Eye (tissue), 1 donor: ENCODE results near the gene RPS6KA4.
A peak's percentile ranks its signal among the peaks of the same experiment; 100 is the strongest.
"Not testable (repeated sequence)": the region's sequence is repeated elsewhere in the genome, so short reads cannot be mapped to it uniquely, and the experiment has no call there.

ENCODE experiments used
- DNase-seq: peaks from one replicate; pipeline ENCODE4 v3.0.0-alpha.2; 2015

RPS6KA4 gene

DNA sequence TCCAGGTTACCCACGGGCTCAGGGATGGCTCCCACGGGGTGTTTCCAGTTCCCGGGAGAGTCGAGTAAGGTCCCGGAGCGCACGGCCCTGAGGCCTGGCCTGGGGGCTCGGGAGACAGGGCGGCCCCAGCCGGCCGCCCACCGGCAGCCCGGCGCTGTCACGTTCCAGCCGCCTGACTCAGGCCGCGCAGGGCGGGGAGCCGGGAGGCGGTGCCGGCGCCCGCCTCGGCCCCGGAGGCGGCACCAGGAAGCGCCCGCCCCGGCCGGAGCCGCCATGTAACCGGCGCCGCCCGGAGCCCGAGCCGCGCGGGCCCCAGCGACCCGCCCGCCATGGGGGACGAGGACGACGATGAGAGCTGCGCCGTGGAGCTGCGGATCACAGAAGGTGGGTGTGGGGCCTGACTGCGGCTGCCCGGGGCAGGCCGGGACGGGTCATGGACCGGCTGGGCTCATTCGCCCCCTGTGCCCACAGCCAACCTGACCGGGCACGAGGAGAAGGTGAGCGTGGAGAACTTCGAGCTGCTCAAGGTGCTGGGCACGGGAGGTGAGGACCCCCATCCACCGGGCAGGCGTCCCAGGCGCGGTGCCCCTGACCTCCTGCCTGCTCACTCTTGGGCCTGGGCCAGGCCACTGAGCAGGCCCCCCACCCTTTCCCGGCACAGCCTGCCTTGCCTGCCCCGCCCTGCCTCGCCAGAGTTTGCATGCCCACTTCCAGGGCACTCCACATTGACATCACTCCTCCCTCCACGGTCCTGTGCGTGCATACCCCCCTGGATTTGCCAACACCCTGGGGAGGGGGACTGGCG, at the start of gene RPS6KA4:
TSS of gene RPS6KA4 (plus strand) at position 256 of the 805 bp plus-strand sequence. CDS start at position 330, 74 bp downstream.
- DNase-seq: peak; percentile 78

DNA sequence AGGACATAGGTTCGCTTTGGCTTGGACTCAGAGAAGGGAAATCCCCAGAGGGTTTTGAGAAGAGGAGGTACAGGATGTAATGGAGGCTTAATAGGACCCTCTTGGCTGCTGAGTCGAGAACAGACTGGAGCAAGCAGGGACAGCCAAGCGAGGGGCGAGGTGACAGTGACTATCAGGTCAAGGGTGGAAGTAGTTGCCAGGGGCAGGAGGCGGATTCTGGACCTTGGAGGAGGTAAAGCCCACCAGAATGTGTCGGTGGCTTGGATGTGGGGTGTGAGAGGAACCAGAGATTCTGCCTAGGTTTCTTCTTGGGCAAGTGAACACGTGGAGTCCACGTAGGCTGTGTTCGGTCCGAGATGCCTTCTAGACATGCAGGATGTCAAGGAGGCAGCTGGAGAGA, 46.0 kb upstream of the RPS6KA4 start:
- DNase-seq: no peak

DNA sequence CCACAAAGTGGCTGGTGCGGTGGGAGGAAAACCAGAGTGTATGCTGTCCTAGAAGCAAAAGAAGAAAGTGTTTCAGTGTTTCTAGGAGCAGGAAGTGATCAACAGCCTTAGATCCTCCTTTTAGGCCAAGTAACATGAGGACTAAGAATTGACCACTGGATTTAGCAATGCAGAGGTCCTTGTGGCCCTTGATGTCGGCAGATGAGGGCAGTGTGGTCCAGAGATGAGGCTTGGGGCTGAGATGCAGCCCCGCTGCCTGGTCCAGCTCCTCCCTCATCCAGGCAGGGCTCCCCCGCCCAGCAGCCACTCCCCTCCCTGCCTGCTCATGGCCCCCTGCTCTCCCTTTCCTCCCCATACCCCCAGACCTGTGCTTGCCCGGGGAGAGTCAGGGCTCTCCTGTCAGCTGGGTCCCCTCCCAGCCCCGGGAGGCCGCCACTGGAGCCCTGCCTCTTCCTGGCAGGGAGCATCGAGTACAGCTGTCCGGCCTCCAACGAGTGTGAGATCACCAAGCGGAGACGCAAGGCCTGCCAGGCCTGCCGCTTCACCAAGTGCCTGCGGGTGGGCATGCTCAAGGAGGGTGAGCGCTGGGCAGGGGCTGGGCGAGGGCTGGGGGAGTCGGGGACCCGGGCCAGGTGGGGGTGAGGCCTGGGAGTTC, 45.3 kb upstream of the RPS6KA4 start:
- no peak for DNase-seq

DNA sequence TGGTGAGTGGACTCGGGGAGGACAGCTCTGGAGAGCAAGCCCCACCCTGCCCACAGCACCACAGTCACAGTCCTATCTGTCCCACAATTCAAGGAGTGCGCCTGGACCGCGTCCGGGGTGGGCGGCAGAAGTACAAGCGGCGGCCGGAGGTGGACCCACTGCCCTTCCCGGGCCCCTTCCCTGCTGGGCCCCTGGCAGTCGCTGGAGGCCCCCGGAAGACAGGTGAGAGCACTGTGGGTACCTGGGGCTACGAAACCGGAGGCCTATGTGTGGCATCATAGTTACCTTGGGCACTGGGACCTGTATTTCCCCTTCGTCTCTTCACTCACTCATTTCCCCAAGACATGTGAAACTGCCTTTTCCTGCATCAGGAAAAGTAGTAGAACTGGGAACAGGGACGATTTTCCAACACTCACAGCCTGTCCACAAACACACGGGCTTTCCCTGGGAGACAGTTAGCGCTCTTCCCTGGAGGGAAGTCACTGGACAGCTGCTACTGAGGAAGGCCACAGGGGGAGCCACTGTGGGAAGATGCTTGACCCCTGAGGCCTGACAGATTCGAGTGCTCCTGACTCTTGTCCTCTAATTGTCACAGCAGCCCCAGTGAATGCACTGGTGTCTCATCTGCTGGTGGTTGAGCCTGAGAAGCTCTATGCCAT, 44.7 kb upstream of the RPS6KA4 start:
- no peak for DNase-seq

DNA sequence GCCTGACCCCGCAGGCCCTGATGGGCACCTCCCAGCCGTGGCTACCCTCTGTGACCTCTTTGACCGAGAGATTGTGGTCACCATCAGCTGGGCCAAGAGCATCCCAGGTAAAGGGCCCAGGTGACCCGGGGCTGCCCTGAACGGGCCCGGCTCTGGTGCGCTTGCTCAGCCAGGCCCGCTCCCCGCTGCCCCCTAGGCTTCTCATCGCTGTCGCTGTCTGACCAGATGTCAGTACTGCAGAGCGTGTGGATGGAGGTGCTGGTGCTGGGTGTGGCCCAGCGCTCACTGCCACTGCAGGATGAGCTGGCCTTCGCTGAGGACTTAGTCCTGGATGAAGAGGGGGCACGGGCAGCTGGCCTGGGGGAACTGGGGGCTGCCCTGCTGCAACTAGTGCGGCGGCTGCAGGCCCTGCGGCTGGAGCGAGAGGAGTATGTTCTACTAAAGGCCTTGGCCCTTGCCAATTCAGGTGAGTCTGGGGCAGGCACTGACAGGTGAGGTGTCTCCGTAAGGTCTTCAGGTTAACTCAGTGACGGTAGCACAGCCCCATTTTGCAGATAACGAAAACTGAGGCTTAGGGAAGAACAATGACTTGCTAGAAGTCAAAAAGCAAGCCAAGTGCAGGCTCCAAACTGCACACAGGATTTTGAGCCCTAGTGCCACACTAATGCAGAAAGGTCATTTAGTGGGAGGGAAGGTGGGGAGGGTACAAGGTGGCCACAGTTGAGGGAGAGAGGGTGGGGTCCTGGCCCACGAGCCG, 44.0 kb upstream of the RPS6KA4 start:
- DNase-seq: no peak

DNA sequence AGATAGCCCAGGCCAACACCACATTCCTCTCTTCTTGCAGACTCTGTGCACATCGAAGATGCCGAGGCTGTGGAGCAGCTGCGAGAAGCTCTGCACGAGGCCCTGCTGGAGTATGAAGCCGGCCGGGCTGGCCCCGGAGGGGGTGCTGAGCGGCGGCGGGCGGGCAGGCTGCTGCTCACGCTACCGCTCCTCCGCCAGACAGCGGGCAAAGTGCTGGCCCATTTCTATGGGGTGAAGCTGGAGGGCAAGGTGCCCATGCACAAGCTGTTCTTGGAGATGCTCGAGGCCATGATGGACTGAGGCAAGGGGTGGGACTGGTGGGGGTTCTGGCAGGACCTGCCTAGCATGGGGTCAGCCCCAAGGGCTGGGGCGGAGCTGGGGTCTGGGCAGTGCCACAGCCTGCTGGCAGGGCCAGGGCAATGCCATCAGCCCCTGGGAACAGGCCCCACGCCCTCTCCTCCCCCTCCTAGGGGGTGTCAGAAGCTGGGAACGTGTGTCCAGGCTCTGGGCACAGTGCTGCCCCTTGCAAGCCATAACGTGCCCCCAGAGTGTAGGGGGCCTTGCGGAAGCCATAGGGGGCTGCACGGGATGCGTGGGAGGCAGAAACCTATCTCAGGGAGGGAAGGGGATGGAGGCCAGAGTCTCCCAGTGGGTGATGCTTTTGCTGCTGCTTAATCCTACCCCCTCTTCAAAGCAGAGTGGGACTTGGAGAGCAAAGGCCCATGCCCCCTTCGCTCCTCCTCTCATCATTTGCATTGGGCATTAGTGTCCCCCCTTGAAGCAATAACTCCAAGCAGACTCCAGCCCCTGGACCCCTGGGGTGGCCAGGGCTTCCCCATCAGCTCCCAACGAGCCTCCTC, 43.1 kb upstream of the RPS6KA4 start:
- DNase-seq: not testable (repeated sequence)

DNA sequence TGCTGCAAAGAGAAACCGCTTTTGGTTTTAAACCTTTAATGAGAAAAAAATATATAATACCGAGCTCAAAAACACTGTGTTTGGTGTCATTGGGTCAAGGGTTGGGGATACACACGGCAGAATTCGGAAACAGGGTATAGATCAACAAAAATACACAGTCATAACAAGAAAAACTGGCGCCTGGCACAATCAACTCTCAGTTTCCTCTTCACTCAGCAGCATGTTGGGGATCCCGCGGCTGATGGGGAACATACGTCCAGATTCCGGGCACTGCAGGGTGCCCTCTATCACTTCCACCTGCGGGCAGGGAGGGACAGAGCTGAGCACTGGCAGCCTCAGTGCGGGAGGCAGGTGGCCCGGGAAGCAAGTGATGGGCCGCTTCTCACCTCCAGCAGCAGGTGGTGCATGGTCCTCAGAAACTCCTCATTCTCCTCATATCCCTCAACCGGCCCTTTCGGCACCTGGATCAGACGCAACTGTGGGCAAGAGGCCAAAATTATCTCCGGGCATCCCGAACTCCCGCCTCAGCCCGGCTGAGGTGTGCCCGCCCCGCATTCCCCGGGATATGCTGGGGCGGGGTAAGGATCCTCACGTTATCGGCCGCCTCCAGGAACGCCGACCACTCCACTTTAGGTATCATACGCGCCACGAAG, 42.2 kb upstream of the RPS6KA4 start:
- no peak for DNase-seq

DNA sequence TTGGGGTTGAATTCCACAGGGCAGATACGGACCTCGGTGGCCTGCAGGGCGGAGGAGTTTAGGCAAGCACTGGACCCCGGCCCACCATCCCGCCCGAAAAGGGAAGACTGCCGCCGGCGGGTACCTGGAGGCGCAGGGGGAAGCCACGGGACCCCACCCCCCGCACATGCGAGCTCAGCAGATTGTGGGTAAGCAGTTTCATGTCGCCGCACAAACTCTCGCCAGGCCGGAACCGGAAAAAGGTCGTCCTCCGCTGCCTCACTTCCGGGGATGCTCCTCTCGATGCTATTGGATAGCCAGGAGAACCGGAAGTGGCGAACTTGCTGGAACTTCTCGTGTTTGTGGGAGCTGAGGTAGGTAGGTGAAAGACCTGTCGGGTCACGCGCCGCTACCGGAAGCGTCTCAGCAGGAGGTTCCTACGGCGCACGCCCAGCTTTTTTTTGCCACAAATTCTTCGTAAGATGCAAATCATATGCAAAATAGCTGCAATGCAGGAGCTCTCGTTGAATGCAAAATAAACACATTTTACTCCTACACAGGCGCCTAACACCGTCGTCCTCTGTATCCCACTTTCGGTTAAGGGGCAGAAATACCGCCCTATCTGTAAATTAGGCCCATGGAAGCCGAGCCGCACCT, 41.5 kb upstream of the RPS6KA4 start, which contains the start of gene TRMT112:
TSS of gene TRMT112 (minus strand) at position 235 of the 636 bp plus-strand sequence. CDS start at position 202, 33 bp downstream.
- DNase-seq: peak; percentile 98

DNA sequence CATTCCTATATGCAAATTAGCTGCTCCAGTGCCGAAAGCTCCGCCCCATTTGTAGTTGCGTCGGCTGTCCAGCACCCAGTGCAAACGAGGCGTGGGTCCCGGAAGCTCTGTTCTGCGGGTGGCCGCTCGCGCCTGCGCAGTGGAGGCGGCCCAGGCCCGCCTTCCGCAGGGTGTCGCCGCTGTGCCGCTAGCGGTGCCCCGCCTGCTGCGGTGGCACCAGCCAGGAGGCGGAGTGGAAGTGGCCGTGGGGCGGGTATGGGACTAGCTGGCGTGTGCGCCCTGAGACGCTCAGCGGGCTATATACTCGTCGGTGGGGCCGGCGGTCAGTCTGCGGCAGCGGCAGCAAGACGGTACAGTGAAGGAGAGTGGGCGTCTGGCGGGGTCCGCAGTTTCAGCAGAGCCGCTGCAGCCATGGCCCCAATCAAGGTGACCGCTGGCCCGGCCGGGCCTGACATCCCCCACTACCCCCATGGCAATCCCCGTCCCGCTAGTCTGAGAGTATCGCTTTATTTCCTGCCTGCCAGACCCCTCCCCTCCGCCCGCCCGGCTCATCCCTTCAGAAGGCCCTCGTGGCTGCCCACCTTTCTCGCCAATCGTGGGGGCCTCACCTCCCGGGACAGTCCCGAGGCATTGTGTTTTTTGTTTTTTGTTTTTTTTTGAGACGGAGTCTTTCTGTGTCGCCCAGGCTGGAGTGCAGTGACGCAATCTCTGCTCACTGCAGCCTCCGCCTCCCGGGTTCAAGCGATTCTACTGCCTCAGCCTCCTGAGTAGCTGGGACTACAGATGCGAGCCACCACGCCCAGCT, 40.8 kb upstream of the RPS6KA4 start, which contains the start of gene PRDX5:
TSS of gene PRDX5 (plus strand) at position 161 of the 805 bp plus-strand sequence. CDS start at position 256, 95 bp downstream.
- DNase-seq: peak; percentile 98

DNA sequence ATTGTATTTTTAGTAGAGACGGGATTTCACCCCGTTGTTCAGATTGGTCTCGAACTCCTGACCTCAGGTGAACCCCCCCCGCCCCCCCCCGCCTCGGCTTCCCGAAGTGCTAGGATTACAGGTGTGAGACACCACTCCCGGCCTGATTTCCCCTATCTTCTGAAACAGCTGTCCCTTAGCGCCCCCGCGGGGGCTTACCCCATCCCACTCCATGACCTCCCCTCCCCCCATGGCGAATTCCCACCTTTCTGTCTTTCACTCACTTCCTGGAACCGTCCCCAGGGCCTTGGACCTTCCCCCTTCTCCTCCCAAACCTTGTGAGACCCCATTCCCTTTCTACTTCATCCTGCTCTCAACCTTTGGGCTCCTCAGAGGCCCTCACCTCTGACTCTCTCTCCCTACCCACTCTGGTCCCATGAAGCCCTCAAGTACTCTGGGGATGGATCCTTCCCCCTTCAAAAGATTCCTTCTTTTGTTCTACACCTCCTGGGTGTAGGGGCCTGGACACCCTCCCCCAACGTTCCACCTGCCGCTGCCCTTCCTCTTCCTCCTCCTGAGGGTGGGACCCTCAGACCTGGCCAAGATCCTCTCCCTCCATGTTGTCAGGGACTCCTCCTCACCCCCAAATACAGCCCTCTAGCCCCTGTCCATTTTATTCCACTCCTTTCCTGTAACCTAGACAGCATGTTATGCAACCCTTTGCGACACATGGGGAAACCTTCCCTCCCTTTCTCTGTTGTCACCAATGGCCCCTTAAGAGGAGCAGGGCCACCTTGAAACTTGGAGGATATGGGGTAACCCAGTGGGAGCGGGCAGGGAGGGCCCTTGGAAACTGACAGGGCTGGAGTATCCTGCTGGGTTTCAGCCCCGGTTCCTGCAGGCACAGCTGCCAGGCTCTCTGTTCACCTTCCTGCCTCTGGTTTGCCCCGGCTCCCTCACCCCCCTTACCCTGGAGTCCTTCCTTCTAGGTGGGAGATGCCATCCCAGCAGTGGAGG, 39.9 kb upstream of the RPS6KA4 start:
- DNase-seq: peak; percentile 21

DNA sequence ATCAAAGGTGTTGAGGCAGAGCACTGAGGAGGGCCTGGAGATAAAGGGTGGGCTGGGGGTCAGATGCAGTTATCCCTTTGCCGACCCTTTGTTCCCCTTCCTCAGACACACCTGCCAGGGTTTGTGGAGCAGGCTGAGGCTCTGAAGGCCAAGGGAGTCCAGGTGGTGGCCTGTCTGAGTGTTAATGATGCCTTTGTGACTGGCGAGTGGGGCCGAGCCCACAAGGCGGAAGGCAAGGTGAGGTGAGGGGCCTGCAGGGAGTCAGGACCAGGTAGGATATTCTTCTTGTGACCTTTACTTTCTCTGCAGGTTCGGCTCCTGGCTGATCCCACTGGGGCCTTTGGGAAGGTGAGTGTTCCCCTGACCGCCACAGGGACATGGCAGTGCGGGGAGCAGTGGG, 38.4 kb upstream of the RPS6KA4 start:
- no peak for DNase-seq

DNA sequence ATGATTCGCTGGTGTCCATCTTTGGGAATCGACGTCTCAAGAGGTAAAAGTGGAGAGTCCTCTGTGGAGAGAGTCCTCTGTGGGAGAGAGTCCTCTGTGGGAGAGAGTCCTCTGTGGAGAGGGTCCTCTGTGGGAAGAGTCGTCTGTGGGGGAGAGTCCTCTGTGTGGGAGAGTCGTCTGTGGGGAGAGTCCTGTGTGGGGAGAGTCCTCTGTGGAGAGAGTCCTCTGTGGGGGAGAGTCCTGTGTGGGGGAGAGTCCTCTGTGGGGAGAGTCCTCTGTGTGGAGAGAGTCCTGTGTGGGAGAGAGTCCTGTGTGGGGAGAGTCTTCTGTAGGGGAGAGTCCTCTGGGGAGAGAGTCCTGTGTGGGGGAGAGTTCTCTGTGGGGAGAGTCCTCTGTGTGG, 37.9 kb upstream of the RPS6KA4 start:
- no peak for DNase-seq

DNA sequence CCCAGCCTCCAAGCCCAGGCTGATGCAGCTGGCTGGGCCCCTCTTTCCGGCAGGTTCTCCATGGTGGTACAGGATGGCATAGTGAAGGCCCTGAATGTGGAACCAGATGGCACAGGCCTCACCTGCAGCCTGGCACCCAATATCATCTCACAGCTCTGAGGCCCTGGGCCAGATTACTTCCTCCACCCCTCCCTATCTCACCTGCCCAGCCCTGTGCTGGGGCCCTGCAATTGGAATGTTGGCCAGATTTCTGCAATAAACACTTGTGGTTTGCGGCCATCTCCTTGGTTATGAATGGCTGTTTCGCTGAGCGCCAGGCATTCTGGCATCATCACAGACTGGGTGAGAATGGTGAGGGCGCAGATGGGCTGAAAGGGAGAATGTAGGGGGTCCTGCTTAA, 37.4 kb upstream of the RPS6KA4 start:
- DNase-seq: no peak

DNA sequence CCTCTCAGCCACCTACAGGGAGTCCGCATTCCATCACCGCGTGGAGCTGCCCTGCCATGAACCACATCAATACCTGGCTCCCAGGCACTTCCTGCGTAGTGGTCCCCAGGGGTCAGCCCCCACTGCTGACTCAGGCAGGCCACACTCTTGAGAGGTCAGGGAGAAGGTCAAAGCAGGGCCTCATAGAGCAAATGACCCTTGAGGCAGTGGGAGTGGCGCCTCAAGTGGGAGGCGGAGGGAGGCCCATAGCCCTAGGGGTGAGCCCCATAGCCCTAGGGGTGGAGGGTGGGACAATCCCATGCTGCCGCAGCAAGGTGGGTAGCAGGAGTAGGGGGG, 36.1 kb upstream of the RPS6KA4 start:
- no peak for DNase-seq

DNA sequence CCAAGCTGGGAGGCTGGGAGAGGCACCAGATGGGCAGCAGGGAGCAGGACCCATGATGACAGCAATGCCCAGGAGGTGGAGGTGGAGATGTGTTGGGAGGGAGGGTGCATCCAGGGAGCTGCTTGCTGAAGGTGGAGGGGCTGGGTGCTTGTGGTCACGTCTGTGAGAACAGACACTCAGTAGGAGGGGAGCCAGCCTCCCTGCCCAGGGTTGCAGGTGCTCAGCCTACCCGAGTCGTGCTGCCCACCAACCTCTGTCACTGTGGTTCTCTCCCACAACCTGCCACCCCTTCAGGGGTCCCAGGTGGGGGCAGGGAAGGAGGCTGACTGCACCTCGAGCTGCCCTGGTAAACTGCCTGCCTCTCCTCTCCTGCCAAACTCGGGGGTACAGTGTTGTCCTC, 35.6 kb upstream of the RPS6KA4 start:
- no peak for DNase-seq

DNA sequence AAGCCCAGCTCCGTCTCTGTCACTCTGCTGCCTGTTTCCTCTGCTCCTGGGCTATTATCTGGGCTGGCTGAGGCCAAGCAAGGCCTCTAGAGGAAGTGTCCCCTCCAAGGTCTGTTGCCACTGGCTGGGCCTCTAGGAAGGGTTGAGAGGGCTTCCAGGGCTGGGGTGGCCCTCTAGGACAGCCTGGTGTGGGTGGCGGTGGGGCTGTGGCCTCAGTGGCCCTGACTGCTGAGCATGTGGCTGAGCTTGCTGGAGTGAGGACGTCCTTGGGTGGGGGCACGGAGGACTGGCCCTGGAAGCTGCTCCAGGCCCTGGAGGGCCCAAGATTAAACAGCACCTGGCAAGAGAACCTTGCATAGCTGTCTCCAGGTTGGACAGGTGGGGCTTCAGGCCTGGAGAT, 35.0 kb upstream of the RPS6KA4 start:
- not testable (repeated sequence) for DNase-seq

DNA sequence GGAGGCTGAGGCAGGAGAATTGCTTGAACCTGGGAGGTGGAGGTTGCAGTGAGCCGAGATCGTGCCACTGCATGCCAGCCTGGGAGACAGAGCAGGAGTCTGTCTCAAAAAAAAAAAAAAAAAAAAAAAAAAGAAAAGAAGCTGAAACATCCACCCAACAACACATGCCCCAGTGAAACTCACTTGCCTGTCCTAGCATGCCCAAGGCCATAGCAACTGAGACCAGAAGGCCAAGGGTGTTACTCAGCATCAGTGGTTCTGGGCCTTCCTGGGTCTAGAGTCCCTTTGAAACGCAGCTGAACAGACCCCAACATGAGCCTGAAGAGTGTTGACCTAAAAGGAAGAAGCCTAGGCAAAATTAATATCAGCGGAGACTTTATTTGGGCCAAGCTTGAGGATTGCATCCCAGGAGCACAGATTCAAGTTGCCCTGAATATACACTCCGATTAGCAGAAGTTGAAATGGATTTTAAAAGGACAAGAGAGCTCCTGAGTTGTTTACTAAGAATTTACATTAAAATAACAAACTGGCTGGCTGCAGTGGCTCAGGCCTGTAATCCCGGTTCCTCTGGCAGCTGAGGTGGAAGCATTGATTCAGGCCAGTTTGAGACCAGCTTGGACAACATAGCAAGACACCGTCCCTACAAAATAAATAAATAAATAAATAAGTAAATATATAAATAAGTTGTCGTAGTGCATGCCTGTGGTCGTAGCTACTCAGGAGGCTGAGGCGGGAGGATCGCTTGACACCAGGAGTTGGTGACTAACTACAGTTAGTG, 34.1 kb upstream of the RPS6KA4 start:
- no peak for DNase-seq

DNA sequence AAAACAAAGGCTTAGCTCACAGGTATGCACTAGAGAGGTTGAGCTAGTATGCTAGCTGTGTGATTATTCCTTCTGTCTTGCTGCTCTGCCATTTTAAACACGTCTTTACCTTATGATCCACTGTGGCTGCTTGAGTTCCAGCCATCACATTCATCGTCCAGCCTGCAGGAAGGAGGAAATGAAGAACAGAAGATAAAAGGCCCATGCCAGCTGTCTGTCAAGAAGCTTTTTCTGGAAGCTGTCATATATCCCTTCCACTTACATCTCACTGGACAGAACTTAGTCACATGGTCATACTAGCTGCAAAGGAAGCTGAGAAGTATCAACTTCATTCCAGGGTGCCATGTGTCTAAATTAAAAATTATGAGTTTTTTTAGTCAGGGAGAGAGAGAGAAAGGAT, 31.6 kb upstream of the RPS6KA4 start:
- DNase-seq: no peak
